Kidney epithelial cell (primary cell): ENCODE data around the gene CTR9. TPM values are rescaled to one million over a fixed set of nuclear protein-coding genes. Genes with fewer than 3 reads are reported as not detected.
"Not testable (repeated sequence)": the region's sequence is repeated elsewhere in the genome, so short reads cannot be mapped to it uniquely, and the experiment has no call there.

Experiments
- DNase-seq: peaks from one replicate; pipeline ENCODE4 v3.0.0-alpha.2; 2010; ENCODE audit warnings: low read depth
- H3K27me3 ChIP-seq: 2 replicates; pipeline ENCODE4 v1.6.0; 2011; ENCODE audit warnings: low read length; ENCODE audit not compliant: control insufficient read depth, insufficient read depth
- H3K36me3 ChIP-seq: 2 replicates; pipeline ENCODE4 v1.5.1; 2011; ENCODE audit warnings: low read length; ENCODE audit not compliant: control insufficient read depth, insufficient read depth
- H3K4me3 ChIP-seq: 2 replicates; pipeline ENCODE4 v1.5.1; 2011; ENCODE audit warnings: low read depth, mild to moderate bottlenecking, control low read depth, low read length
- CTCF ChIP-seq: IDR thresholded peaks from 2 replicates; pipeline ENCODE4 v1.5.1; 2011; ENCODE audit warnings: mild to moderate bottlenecking, moderate library complexity, low read length, control low read depth, inconsistent platforms; ENCODE audit not compliant: insufficient read depth, poor library complexity, severe bottlenecking
- total RNA-seq: library from RNA; depleted of rRNA; stranded (reverse); fragments of >200 nt; gene quantifications from 2 replicates; pipeline ENCODE4 v1.2.3, GENCODE V29; 2015

The CTR9 gene
- total RNA-seq, 1 donor from 2014 or later: 23.1 TPM

- DNase-seq: no peak
- Histone ChIP-seq H3K36me3 (peaks cover 6% of the 10 kb centered on the region), H3K4me3 (peak overlapping the region; percentile 90), H3K27me3 (no peaks in the 10 kb centered on the region)
- no peak for TF ChIP-seq CTCF
Observed at GRCh38 chr11:10808235-10808552, 57.1 kb downstream of the CTR9 start.

DNA sequence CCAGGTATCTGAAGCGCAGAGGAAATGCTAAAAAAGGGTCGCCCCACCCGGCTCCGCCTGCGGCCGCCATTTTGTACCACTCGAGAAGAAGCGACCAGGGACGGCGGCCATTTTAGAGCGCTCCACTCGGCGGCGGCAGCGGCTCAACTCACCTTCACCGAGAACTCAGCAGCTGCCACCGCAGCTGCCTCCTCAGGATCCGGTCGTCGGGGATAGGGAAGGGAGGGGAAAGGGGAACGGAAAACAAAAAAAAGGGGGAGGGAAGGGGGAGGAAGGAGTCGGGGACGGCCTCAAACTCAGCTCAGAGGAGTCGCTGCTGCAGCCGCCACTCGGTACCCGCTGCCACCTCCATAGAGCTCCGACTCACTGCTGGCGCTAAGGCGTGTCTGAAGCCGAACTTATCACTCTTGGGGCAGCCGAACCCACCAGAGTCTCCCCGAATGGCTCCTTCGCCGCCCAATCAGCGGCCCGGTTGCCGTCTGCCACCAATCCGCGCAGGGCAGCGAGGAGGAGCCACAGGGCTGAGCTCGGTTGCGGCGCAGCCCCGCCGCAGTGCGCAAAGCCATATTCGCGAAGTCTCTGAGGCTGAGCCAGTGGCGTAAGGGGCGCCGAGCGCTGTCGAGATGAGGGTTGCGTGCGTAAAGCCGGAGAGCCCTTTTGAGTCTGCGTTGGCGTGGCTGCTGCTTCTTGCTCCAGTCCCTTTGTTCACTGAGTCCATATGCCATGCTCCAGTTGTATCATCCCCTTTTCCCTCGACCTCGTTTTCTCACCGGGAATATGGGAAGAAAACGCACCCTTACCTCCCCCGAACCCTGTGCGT lies 57.7 kb downstream of the CTR9 start, which contains the start of gene EIF4G2:
TSS of gene EIF4G2 (minus strand) at position 374 of the 820 bp plus-strand sequence.
- no peaks in the 10 kb centered on the region for H3K27me3 ChIP-seq
- no peak for TF ChIP-seq CTCF
- H3K36me3 ChIP-seq: peaks cover 6% of the 10 kb centered on the region
- H3K4me3 ChIP-seq: peak within 1 kb of the TSS; percentile 90
- DNase-seq: peak; percentile 92

- peak; percentile 34 for DNase-seq
- peaks cover 6% of the 10 kb centered on the region for H3K36me3 ChIP-seq
- TF ChIP-seq CTCF: no peak
- H3K4me3 ChIP-seq: peak overlapping the region; percentile 47
- H3K27me3 ChIP-seq: no peaks in the 10 kb centered on the region
Observed at GRCh38 chr11:10809373-10810160, 58.5 kb downstream of the CTR9 start.

DNA sequence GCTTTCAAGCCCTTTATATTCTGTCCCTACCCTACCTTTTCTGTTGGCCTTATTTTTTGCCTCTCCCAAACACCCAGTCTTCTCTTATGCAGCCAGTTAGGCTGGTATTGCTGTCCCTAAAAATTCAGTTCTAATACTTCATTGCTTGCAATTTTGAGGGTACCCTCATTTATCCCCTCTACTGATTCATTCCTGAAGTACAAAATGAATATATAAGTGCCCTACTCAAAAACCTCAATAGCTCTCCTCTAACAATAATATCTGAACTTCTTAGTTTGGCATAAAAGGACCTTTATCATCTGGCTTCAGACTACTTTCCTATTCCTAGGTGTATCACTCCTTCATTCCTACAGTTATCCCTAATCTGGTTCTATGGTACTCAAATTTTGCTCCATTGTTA lies 62.9 kb downstream of the CTR9 start:
- no peak for TF ChIP-seq CTCF
- no peaks in the 10 kb centered on the region for H3K27me3 ChIP-seq
- no peaks in the 10 kb centered on the region for H3K36me3 ChIP-seq
- no peak for DNase-seq
- no peak overlapping the region for H3K4me3 ChIP-seq

DNA sequence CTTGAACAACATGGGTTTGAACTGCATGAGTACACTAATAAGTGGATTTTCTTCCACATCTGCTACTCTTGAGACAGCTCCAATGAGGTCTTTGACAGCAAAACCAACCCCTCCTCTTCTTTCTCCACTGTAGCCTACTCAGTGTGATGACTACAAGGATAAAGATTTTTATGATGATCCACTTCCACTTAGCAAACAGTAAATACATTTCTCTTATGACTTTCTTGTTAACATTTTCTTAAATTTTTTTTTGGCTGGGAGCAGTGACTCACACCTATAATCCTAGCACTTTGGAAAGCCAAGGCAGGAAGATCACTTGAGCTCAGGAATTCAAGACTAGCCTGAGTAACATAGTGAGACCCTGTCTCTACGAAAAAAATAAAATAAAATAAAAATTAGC lies 67.5 kb downstream of the CTR9 start:
- Histone ChIP-seq H3K36me3 (no peaks in the 10 kb centered on the region), H3K4me3 (no peak overlapping the region), H3K27me3 (no peaks in the 10 kb centered on the region)
- DNase-seq: no peak
- no peak for TF ChIP-seq CTCF

GRCh38 chr11:10822491-10822890 lies 71.4 kb downstream of the CTR9 start:
- not testable (repeated sequence) for H3K4me3 ChIP-seq, DNase-seq, H3K27me3 ChIP-seq, H3K36me3 ChIP-seq
